H9 (cell line): Measurements from ENCODE around the gene DAD1. TPM values are rescaled to one million over a fixed set of nuclear protein-coding genes. Genes with fewer than 3 reads are reported as not detected.
A peak's percentile ranks its signal among the peaks of the same experiment; 100 is the strongest.

Experiments
- DNase-seq: peaks from one replicate; pipeline ENCODE4 v3.0.0-alpha.2; 2017
- H2AFZ ChIP-seq: one replicate; pipeline ENCODE4 v1.6.1; 2013; ENCODE audit warnings: mild to moderate bottlenecking, low read length, control low read depth, moderate library complexity
- H2AK5ac ChIP-seq: 2 replicates; pipeline ENCODE4 v1.6.1; 2013; ENCODE audit warnings: low read length, control low read depth, mixed read lengths; ENCODE audit not compliant: insufficient read length
- H2BK120ac ChIP-seq: one replicate; pipeline ENCODE4 v1.6.1; 2013; ENCODE audit warnings: low read depth, mild to moderate bottlenecking, low read length, control low read depth, inconsistent platforms; ENCODE audit not compliant: poor library complexity, severe bottlenecking
- H2BK12ac ChIP-seq: 2 replicates; pipeline ENCODE4 v1.6.1; 2013; ENCODE audit warnings: low read length, control low read depth, mixed read lengths, low read depth; ENCODE audit not compliant: insufficient read length
- H2BK15ac ChIP-seq: 2 replicates; pipeline ENCODE4 v1.6.1; 2013; ENCODE audit warnings: low read depth, low read length, control low read depth
- H2BK20ac ChIP-seq: one replicate; pipeline ENCODE4 v1.6.1; 2013; ENCODE audit warnings: low read depth, mild to moderate bottlenecking, low read length, control low read depth, inconsistent platforms; ENCODE audit not compliant: poor library complexity, severe bottlenecking
- H2BK5ac ChIP-seq: 2 replicates; pipeline ENCODE4 v1.6.1; 2013; ENCODE audit warnings: low read length, control low read depth, mixed read lengths; ENCODE audit not compliant: insufficient read length
- H3K14ac ChIP-seq: 2 replicates; pipeline ENCODE4 v1.6.1; 2013; ENCODE audit warnings: low read length, control low read depth; ENCODE audit not compliant: insufficient read depth
- H3K18ac ChIP-seq: 2 replicates; pipeline ENCODE4 v1.6.1; 2013; ENCODE audit warnings: low read depth, mild to moderate bottlenecking, mixed read lengths, low read length, control low read depth; ENCODE audit not compliant: insufficient read length
- H3K23ac ChIP-seq: 2 replicates; pipeline ENCODE4 v1.6.1; 2013; ENCODE audit warnings: low read length, control low read depth, mixed read lengths, low read depth; ENCODE audit not compliant: insufficient read length
- H3K23me2 ChIP-seq: 2 replicates; pipeline ENCODE4 v1.6.1; 2013; ENCODE audit warnings: low read depth, mild to moderate bottlenecking, mixed read lengths, low read length, control low read depth; ENCODE audit not compliant: insufficient read length, poor library complexity, severe bottlenecking
- H3K27ac ChIP-seq: 2 replicates; pipeline ENCODE4 v1.5.1; 2013; ENCODE audit warnings: low read length, control low read depth, mixed read lengths, low read depth; ENCODE audit not compliant: insufficient read length
- H3K27me3 ChIP-seq: 2 replicates; pipeline ENCODE4 v1.6.1; 2013; ENCODE audit warnings: low read length, control low read depth, inconsistent platforms; ENCODE audit not compliant: insufficient read depth
- H3K4ac ChIP-seq: 2 replicates; pipeline ENCODE4 v1.6.1; 2013; ENCODE audit warnings: low read depth, mild to moderate bottlenecking, control low read depth, inconsistent platforms, low read length, moderate library complexity
- H3K4me1 ChIP-seq: 2 replicates; pipeline ENCODE4 v1.6.1; 2013; ENCODE audit warnings: low read length, control low read depth, inconsistent platforms; ENCODE audit not compliant: insufficient read depth
- H3K4me2 ChIP-seq: 2 replicates; pipeline ENCODE4 v1.6.1; 2013; ENCODE audit warnings: low read length, control low read depth, mixed read lengths; ENCODE audit not compliant: insufficient read length, insufficient read depth
- H3K56ac ChIP-seq: 2 replicates; pipeline ENCODE4 v1.6.1; 2013; ENCODE audit warnings: low read depth, mild to moderate bottlenecking, mixed read lengths, low read length, control low read depth; ENCODE audit not compliant: insufficient read length
- H3K79me1 ChIP-seq: 2 replicates; pipeline ENCODE4 v1.6.1; 2013; ENCODE audit warnings: low read depth, mild to moderate bottlenecking, moderate library complexity, low read length, control low read depth, inconsistent platforms; ENCODE audit not compliant: insufficient read depth, poor library complexity, severe bottlenecking
- H3K79me2 ChIP-seq: 2 replicates; pipeline ENCODE4 v1.6.1; 2013; ENCODE audit warnings: low read length, control low read depth, inconsistent platforms; ENCODE audit not compliant: insufficient read depth
- H3K9ac ChIP-seq: 2 replicates; pipeline ENCODE4 v1.6.1; 2013; ENCODE audit warnings: low read length, control low read depth, mixed read lengths; ENCODE audit not compliant: insufficient read length; ENCODE audit errors: extremely low read depth
- H3K9me3 ChIP-seq: one replicate; pipeline ENCODE4 v1.6.1; 2013; ENCODE audit warnings: low read depth, low read length, inconsistent platforms; ENCODE audit not compliant: control insufficient read depth
- H3T11ph ChIP-seq: one replicate; pipeline ENCODE4 v1.6.1; 2013; ENCODE audit warnings: mild to moderate bottlenecking, low read length, control low read depth, inconsistent platforms
- H4K20me1 ChIP-seq: one replicate; pipeline ENCODE4 v1.6.1; 2013; ENCODE audit not compliant: control insufficient read depth, insufficient read length, insufficient read depth
- H4K5ac ChIP-seq: 2 replicates; pipeline ENCODE4 v1.6.1; 2013; ENCODE audit warnings: low read depth, mild to moderate bottlenecking, mixed read lengths, low read length, control low read depth; ENCODE audit not compliant: insufficient read length
- H4K8ac ChIP-seq: replicated peaks from 2 replicates; pipeline ENCODE4 v1.6.1; 2013; ENCODE audit warnings: low read length, control low read depth, mixed read lengths, low read depth; ENCODE audit not compliant: insufficient read length
- H4K91ac ChIP-seq: 2 replicates; pipeline ENCODE4 v1.6.1; 2013; ENCODE audit warnings: low read depth, mild to moderate bottlenecking, moderate library complexity, mixed read lengths, low read length, control low read depth; ENCODE audit not compliant: insufficient read length
- H3K27ac Mint-ChIP-seq, 3 experiments: 2 replicates in 2 of 3; 3 replicates in 1 of 3; pipeline ENCODE4 v1.8.0; 2020 to 2021; ENCODE audit warnings: mixed read lengths in 3 of 3, mild to moderate bottlenecking in 1 of 3, moderate library complexity in 1 of 3
- H3K27me3 Mint-ChIP-seq: 2 replicates; pipeline ENCODE4 v1.8.0; 2021; ENCODE audit warnings: low read depth, mild to moderate bottlenecking, moderate library complexity, mixed read lengths
- H3K36me3 Mint-ChIP-seq, 3 experiments: 2 replicates in 2 of 3; 3 replicates in 1 of 3; pipeline ENCODE4 v1.8.0; 2020 to 2021; ENCODE audit warnings: low read depth in 3 of 3, mixed read lengths in 3 of 3; ENCODE audit not compliant: insufficient read depth in 1 of 3
- H3K4me1 Mint-ChIP-seq, 2 experiments: 2 replicates each; pipeline ENCODE4 v1.8.0; 2020; ENCODE audit warnings: mixed read lengths in 2 of 2
- H3K4me3 Mint-ChIP-seq, 2 experiments: 2 replicates in 1 of 2; 3 replicates in 1 of 2; pipeline ENCODE4 v1.8.0; 2020 to 2021; ENCODE audit warnings: mild to moderate bottlenecking in 2 of 2, mixed read lengths in 2 of 2, moderate library complexity in 1 of 2
- H3K9me3 Mint-ChIP-seq, 2 experiments: 2 replicates in 1 of 2; 3 replicates in 1 of 2; pipeline ENCODE4 v1.8.0; 2020; ENCODE audit warnings: mild to moderate bottlenecking in 2 of 2, mixed read lengths in 2 of 2, moderate library complexity in 1 of 2
- WGBS: extraction: QIAGEN DNeasy Blood & Tissue Kit; methylation state at CpG from one replicate; pipeline ENCODE4 v1.1.7; 2013; ENCODE audit warnings: missing lambda C conversion rate, low lambda C conversion rate, mixed read lengths; ENCODE audit not compliant: insufficient read length; ENCODE audit errors: extremely low coverage; 5-methylcytosine and 5-hydroxymethylcytosine counted together
- total RNA-seq: library from RNA; stranded (reverse); gene quantifications from 2 replicates; pipeline ENCODE4 v1.2.1, GENCODE V29; 2021
- TF ChIP-seq, protein P1 (sequence below): fragments of 200-600 bp; sonication (generic); conservative IDR thresholded peaks from 3 replicates; pipeline ENCODE4 v1.8.0; 2021; ENCODE audit warnings: antibody characterized with exemption, mild to moderate bottlenecking

The DAD1 gene
- total RNA-seq, 1 experiment from 2014 or later: 127 TPM

DNA sequence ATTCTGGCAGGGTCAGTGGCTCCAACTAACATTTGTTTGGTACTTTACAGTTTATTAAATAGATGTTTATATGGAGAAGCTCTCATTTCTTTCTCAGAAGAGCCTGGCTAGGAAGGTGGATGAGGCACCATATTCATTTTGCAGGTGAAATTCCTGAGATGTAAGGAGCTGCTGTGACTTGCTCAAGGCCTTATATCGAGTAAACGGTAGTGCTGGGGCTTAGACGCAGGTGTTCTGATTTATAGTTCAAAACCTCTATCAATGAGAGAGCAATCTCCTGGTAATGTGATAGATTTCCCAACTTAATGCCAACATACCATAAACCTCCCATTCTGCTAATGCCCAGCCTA lies 42.3 kb downstream of the DAD1 start:
- Histone ChIP-seq H3K27ac (no peak overlapping the region), H2BK12ac (no peak overlapping the region), H3K4ac (no peak overlapping the region), H4K8ac (no peak overlapping the region), H4K20me1 (no peaks in the 10 kb centered on the region), H2BK20ac (no peak overlapping the region), H2AK5ac (no peak overlapping the region), H4K91ac (no peak overlapping the region), H3K79me2 (no peaks in the 10 kb centered on the region), H3K18ac (no peak overlapping the region), H3K9ac (no peak overlapping the region), H2AFZ (no peak overlapping the region), H2BK15ac (no peak overlapping the region), H3K23ac (no peak overlapping the region), H3K4me1 (peaks cover 12% of the 10 kb centered on the region; the same call in 1 of the 2 replicates), H3K9me3 (no peaks in the 10 kb centered on the region), H3K56ac (no peak overlapping the region), H3K23me2 (no peaks in the 10 kb centered on the region), H3K79me1 (no peaks in the 10 kb centered on the region), H3K4me2 (no peak overlapping the region), H2BK5ac (no peak overlapping the region), H3K27me3 (no peaks in the 10 kb centered on the region), H3K14ac (no peak overlapping the region), H4K5ac (no peak overlapping the region), H2BK120ac (no peak overlapping the region), H3T11ph (no peak overlapping the region)
- Mint-ChIP-seq H3K27ac (peak overlapping the region in 1 of 3 experiments; percentile 59; a peak in 1 of 7 replicates), H3K9me3 (no peaks in the 10 kb centered on the region; a peak in 1 of 5 replicates), H3K27me3 (peaks cover 8% of the 10 kb centered on the region), H3K4me3 (no peak overlapping the region; a peak in 1 of 5 replicates), H3K4me1 (peaks cover 42 to 45% of the 10 kb centered on the region in 2 experiments), H3K36me3 (no peaks in the 10 kb centered on the region)
- TF ChIP-seq, protein P1, sequence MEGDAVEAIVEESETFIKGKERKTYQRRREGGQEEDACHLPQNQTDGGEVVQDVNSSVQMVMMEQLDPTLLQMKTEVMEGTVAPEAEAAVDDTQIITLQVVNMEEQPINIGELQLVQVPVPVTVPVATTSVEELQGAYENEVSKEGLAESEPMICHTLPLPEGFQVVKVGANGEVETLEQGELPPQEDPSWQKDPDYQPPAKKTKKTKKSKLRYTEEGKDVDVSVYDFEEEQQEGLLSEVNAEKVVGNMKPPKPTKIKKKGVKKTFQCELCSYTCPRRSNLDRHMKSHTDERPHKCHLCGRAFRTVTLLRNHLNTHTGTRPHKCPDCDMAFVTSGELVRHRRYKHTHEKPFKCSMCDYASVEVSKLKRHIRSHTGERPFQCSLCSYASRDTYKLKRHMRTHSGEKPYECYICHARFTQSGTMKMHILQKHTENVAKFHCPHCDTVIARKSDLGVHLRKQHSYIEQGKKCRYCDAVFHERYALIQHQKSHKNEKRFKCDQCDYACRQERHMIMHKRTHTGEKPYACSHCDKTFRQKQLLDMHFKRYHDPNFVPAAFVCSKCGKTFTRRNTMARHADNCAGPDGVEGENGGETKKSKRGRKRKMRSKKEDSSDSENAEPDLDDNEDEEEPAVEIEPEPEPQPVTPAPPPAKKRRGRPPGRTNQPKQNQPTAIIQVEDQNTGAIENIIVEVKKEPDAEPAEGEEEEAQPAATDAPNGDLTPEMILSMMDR: no peak
- no peak for DNase-seq
- WGBS: no CpG with 5 or more reads among the region's 3 CpGs
